ENCODE results near the gene DVL3.

GRCh38 chr3:184171562-184171961, 16.4 kb downstream of the DVL3 start:
- no peak for TF ChIP-seq CTCF (IDR thresholded peaks at IDR 0.05)
- no peak for TF ChIP-seq ZFX (IDR thresholded peaks at IDR 0.05; ENCODE audit: borderline replicate concordance)
